ENCODE results near the gene DDX24.

DNA sequence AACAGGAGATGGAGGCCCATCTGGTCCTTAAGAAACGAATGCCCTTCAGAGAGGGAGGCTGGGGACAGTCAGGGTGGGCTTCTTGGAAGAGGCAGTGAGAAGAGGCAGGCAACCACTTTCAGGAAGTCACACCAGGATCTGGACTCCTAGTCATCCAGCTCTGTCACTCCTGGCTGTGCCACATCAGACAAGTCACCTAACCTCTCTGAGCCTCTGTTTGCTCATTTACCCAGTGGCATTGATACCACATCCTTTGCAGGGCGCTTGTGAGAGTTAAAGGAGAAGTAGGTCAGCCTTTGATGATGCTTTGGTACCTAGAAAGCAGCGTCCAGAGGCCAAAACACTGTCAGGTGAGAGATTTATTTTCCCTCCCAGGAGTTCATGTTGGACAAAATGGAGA, 72.8 kb downstream of the DDX24 start:
- TF ChIP-seq, protein P1, sequence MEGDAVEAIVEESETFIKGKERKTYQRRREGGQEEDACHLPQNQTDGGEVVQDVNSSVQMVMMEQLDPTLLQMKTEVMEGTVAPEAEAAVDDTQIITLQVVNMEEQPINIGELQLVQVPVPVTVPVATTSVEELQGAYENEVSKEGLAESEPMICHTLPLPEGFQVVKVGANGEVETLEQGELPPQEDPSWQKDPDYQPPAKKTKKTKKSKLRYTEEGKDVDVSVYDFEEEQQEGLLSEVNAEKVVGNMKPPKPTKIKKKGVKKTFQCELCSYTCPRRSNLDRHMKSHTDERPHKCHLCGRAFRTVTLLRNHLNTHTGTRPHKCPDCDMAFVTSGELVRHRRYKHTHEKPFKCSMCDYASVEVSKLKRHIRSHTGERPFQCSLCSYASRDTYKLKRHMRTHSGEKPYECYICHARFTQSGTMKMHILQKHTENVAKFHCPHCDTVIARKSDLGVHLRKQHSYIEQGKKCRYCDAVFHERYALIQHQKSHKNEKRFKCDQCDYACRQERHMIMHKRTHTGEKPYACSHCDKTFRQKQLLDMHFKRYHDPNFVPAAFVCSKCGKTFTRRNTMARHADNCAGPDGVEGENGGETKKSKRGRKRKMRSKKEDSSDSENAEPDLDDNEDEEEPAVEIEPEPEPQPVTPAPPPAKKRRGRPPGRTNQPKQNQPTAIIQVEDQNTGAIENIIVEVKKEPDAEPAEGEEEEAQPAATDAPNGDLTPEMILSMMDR (IDR thresholded peaks at IDR 0.05): no peak
- no peak for TF ChIP-seq POLR2A (IDR thresholded peaks at IDR 0.05)
- no peak for TF ChIP-seq POLR2AphosphoS5 (IDR thresholded peaks at IDR 0.05)

All from suprapubic skin (tissue), 4 donors.